Measurements from ENCODE around the gene ECE1. TPM values are rescaled to one million over a fixed set of nuclear protein-coding genes. Genes with fewer than 3 reads are reported as not detected.

The ECE1 gene
- 93.1 and 121 TPM in 2 replicates for total RNA-seq

- DNase-seq (ENCODE audit: low read depth in 2 of 2): peak; percentile 53 to 73
These were observed at the start of gene ECE1 for GRCh38 chr1:21289700-21290545. Gene ECE1 (minus strand): TSS chr1:21290463. CDS start chr1:21290414, 49 bp downstream.

- no peak for DNase-seq (ENCODE audit: low read depth in 2 of 2)
These were observed 49.3 kb upstream of the ECE1 start for GRCh38 chr1:21339356-21340229.

- DNase-seq (ENCODE audit: low read depth in 2 of 2): peak in 1 of 2 donors; percentile 70
These were observed 48.5 kb upstream of the ECE1 start for GRCh38 chr1:21338573-21339355.

GRCh38 chr1:21337928-21338572 lies 47.8 kb upstream of the ECE1 start:
- DNase-seq (ENCODE audit: low read depth in 2 of 2): peak; percentile 66 to 82

GRCh38 chr1:21337454-21337927 lies 47.2 kb upstream of the ECE1 start:
- peak in 1 of 2 donors; percentile 38 for DNase-seq (ENCODE audit: low read depth in 2 of 2)

- no peak for DNase-seq (ENCODE audit: low read depth in 2 of 2)
These were observed 46.8 kb upstream of the ECE1 start for GRCh38 chr1:21337010-21337437.

GRCh38 chr1:21335750-21336224 lies 45.5 kb upstream of the ECE1 start:
- no peak for DNase-seq (ENCODE audit: low read depth in 2 of 2)

GRCh38 chr1:21335088-21335691 lies 44.9 kb upstream of the ECE1 start:
- no peak for DNase-seq (ENCODE audit: low read depth in 2 of 2)

GRCh38 chr1:21334214-21335087 lies 44.2 kb upstream of the ECE1 start:
- peak; percentile 74 to 91 for DNase-seq (ENCODE audit: low read depth in 2 of 2)

- no peak for DNase-seq (ENCODE audit: low read depth in 2 of 2)
These were observed 43.6 kb upstream of the ECE1 start for GRCh38 chr1:21333824-21334213.

GRCh38 chr1:21332554-21333311 lies 42.5 kb upstream of the ECE1 start:
- DNase-seq (ENCODE audit: low read depth in 2 of 2): no peak

- no peak for DNase-seq (ENCODE audit: low read depth in 2 of 2)
These were observed 41.7 kb upstream of the ECE1 start for GRCh38 chr1:21331752-21332478.

GRCh38 chr1:21330544-21330943 lies 40.3 kb upstream of the ECE1 start:
- DNase-seq (ENCODE audit: low read depth in 2 of 2): no peak

GRCh38 chr1:21329209-21329844 lies 39.1 kb upstream of the ECE1 start:
- DNase-seq (ENCODE audit: low read depth in 2 of 2): no peak

GRCh38 chr1:21327566-21328323 lies 37.5 kb upstream of the ECE1 start:
- DNase-seq (ENCODE audit: low read depth in 2 of 2): no peak

- DNase-seq (ENCODE audit: low read depth in 2 of 2): no peak
These were observed 36.6 kb upstream of the ECE1 start for GRCh38 chr1:21326861-21327344.

Measured in lung microvascular endothelial cell (primary cell).